K562 (cell line): Measurements from ENCODE around the gene SGMS1.

Experiments
- MEF2A ChIP-seq: IDR thresholded peaks from 2 replicates; pipeline ENCODE4 v1.6.1; 2011; ENCODE audit warnings: low read depth, mild to moderate bottlenecking, low read length, moderate library complexity; ENCODE audit not compliant: control insufficient read depth
- RBM14 ChIP-seq: fragments of 200-400 bp; formaldehyde crosslinking; IDR thresholded peaks from 2 replicates; pipeline ENCODE4 v1.6.1; 2018; ENCODE audit warnings: low read depth, mild to moderate bottlenecking, low read length, moderate library complexity, borderline replicate concordance; ENCODE audit not compliant: insufficient read depth
- TF ChIP-seq, protein P1 (sequence below): sonication (generic); formaldehyde crosslinking; IDR thresholded peaks from 2 replicates; pipeline ENCODE4 v1.8.0; 2022; ENCODE audit warnings: missing genetic modification reagents, mild to moderate bottlenecking, moderate library complexity, borderline replicate concordance

DNA sequence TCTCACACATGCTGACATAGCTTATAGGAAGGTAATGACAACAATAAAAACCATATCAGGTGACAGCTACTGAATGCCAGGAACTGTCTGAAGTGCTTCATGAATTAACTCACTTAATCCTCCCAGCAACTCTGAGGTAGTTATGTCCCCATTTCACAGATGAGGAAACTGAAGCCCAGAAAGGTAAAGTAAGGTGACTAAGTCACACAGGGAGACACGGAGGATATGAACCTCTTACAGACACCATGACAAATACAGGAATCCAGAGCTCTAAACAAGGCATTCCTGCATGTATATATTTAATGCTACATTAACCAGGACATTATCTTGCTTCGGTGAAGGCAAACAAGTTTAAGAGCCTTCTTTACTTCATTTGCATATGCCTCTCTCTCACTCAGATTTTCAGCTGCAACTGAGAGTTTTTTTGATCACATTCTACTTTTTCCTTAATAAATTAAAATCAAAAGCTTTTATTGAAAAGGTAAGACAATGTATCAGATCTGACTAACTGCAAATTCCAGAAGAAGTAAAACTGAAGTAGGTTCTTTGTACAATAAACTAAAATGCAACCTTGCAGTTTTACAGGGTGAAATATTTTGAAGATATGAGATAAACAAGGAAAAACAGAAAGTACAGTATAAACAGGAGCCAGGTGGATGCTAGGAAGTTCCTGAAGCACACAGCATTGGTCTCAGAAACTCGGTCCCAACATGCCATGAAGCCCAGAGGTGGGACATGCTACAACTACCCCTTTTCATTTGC lies 79.5 kb downstream of the SGMS1 start:
- TF ChIP-seq MEF2A (no peak), RBM14 (no peak)
- TF ChIP-seq, protein P1, sequence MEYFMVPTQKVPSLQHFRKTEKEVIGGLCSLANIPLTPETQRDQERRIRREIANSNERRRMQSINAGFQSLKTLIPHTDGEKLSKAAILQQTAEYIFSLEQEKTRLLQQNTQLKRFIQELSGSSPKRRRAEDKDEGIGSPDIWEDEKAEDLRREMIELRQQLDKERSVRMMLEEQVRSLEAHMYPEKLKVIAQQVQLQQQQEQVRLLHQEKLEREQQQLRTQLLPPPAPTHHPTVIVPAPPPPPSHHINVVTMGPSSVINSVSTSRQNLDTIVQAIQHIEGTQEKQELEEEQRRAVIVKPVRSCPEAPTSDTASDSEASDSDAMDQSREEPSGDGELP (CRISPR knock-in tag) = no peak
